ENCODE results near the gene ANXA6.

Gene ANXA6

GRCh38 chr5:151156507-151157420, 815 bp downstream of the ANXA6 start:
- H3K27ac ChIP-seq, result peak overlapping the region; percentile 58; the same call in 1 of the 2 replicates

GRCh38 chr5:151155775-151156506, 1.6 kb downstream of the ANXA6 start:
- TF ChIP-seq CTCF (conservative IDR thresholded peaks at IDR 0.05), result no peak
- H3K27ac ChIP-seq, result no peak overlapping the region

More at GRCh38 chr5:151156507-151157420, 815 bp downstream of the ANXA6 start:
- TF ChIP-seq CTCF (conservative IDR thresholded peaks at IDR 0.05), result no peak

GRCh38 chr5:151154931-151155774, 2.4 kb downstream of the ANXA6 start:
- TF ChIP-seq CTCF (conservative IDR thresholded peaks at IDR 0.05), result no peak
- no peak overlapping the region for H3K27ac ChIP-seq

- H3K27ac ChIP-seq, result no peak overlapping the region
- no peak for TF ChIP-seq CTCF (conservative IDR thresholded peaks at IDR 0.05)
Measured at GRCh38 chr5:151153766-151154272, 3.8 kb downstream of the ANXA6 start.

GRCh38 chr5:151153300-151153699, 4.3 kb downstream of the ANXA6 start:
- H3K27ac ChIP-seq, result no peak overlapping the region
- TF ChIP-seq CTCF (conservative IDR thresholded peaks at IDR 0.05), result no peak

GRCh38 chr5:151151793-151152192, 5.8 kb downstream of the ANXA6 start:
- no peak for TF ChIP-seq CTCF (conservative IDR thresholded peaks at IDR 0.05)
- no peak overlapping the region for H3K27ac ChIP-seq

Measured in VCaP (cell line).